Upper lobe of left lung (tissue), 4 donors: ENCODE results near the gene MX2.

Experiments used
- EP300 ChIP-seq, 4 donors: sonication (generic); formaldehyde crosslinking; IDR thresholded peaks; one replicate each; pipeline ENCODE4 v1.5.1; 2017; ENCODE audit warnings: antibody characterized with exemption in 4 of 4, control low read depth in 2 of 4
- POLR2A ChIP-seq, 4 donors: fragments of 450-650 bp; IDR thresholded peaks; one replicate each; pipeline ENCODE4 v1.5.1; 2016 to 2017; ENCODE audit warnings: antibody characterized with exemption in 4 of 4, mild to moderate bottlenecking in 2 of 4
- TF ChIP-seq, protein P1 (sequence below), 6 experiments: fragments of 450-650 bp in 4 of 6; fragments of 200-600 bp in 2 of 6; sonication (generic) in 2 of 6; IDR thresholded peaks; one replicate each; pipeline ENCODE4 v1.5.1; 2016 to 2019; ENCODE audit warnings: antibody characterized with exemption in 6 of 6

DNA sequence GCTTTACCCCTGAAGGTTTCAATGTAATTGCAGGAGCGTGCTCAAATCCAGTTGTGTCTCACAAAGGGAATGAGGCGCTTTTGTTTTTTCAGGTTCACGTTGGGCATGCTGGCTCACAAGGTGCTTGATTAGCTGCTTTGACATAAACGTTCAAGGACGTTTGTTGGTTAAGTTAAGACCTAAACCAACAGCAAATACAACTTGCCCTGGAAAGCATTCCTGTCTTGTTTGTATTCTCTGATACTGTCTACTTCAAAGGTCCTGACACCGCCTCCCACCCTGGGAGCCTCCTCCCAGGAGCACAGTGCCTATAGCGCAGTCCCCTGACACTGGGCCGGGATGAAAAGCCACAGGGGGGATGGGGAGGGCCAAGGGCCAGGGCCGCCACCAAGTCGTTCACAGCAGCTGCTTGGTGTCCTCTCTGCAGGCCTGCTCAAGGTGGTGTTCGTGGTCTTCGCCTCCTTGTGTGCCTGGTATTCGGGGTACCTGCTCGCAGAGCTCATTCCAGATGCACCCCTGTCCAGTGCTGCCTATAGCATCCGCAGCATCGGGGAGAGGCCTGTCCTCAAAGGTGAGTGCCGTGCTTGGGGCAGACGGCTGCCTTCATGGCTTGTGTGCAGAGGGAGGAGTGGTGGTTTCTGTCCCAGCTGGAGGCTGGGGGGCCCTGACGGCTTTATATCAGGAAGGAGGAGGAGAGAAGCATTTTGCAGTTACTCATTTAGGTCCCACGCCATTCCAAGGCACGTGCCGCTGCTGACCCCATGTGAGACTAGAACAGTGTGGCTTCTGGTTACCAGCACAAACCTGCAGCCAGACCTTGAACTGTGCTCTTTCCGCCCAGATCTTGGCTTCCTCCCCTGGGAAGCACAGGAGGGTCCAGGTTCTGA lies 39.1 kb upstream of the MX2 start:
- TF ChIP-seq, protein P1, sequence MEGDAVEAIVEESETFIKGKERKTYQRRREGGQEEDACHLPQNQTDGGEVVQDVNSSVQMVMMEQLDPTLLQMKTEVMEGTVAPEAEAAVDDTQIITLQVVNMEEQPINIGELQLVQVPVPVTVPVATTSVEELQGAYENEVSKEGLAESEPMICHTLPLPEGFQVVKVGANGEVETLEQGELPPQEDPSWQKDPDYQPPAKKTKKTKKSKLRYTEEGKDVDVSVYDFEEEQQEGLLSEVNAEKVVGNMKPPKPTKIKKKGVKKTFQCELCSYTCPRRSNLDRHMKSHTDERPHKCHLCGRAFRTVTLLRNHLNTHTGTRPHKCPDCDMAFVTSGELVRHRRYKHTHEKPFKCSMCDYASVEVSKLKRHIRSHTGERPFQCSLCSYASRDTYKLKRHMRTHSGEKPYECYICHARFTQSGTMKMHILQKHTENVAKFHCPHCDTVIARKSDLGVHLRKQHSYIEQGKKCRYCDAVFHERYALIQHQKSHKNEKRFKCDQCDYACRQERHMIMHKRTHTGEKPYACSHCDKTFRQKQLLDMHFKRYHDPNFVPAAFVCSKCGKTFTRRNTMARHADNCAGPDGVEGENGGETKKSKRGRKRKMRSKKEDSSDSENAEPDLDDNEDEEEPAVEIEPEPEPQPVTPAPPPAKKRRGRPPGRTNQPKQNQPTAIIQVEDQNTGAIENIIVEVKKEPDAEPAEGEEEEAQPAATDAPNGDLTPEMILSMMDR (IDR thresholded peaks at IDR 0.05): no peak
- TF ChIP-seq POLR2A (IDR thresholded peaks at IDR 0.05) (no peak), EP300 (IDR thresholded peaks at IDR 0.05) (no peak)
